ENCODE measurements around the gene CHMP6. TPM values are rescaled to one million over a fixed set of nuclear protein-coding genes. Genes with fewer than 3 reads are reported as not detected.

Gene CHMP6
- total and polyA plus RNA-seq, 5 experiments from 2014 or later: 40.1 to 47.6 (median 41.6) TPM

- ATAC-seq: peak; percentile 57
- no peaks in the 10 kb centered on the region for H3K27me3 Mint-ChIP-seq
- POLR2A ChIA-PET: no interaction called here
- no peaks in the 10 kb centered on the region for H3K36me3 Mint-ChIP-seq
- peak overlapping the region in 8 of 10 donors; percentile 57 to 85 (median 76) for H3K27ac Mint-ChIP-seq
- H3K9me3 Mint-ChIP-seq: no peaks in the 10 kb centered on the region
- DNase-seq: peak in 1 of 10 donors; percentile 15
- H3K4me3 Mint-ChIP-seq: peak overlapping the region; percentile 40 to 85 (median 72)
- H3K4me1 Mint-ChIP-seq: peaks cover 12 to 18% (median 15%) of the 10 kb centered on the region in 4 donors
Measured at GRCh38 chr17:81049372-81049911, 57.8 kb downstream of the CHMP6 start.

Other genes with a start within 250 kb of the CHMP6 start
- gene BAIAP2, start 43.3 kb downstream of the CHMP6 start, total RNA-seq: 10 to 100 TPM in 1 of 2 experiments, 1 to 10 TPM in 1; 7.4 to 11.7 TPM
- gene BAIAP2, start 43.3 kb downstream of the CHMP6 start, polyA plus RNA-seq: 1 to 10 TPM; 2.2 to 6.9 (median 2.6) TPM
- gene PVALEF, start 173.7 kb downstream of the CHMP6 start, total RNA-seq: not detected
- gene PVALEF, start 173.7 kb downstream of the CHMP6 start, polyA plus RNA-seq: not detected
- under 1 TPM in 1 of 2 experiments, not detected in 1; 0.42 TPM for gene AATK, start 174.4 kb downstream of the CHMP6 start, total RNA-seq
- gene AATK, start 174.4 kb downstream of the CHMP6 start, polyA plus RNA-seq: not detected
- gene CEP131, start 231.1 kb downstream of the CHMP6 start, total RNA-seq: 10 to 100 TPM; 10.3 to 12.0 TPM
- gene CEP131, start 231.1 kb downstream of the CHMP6 start, polyA plus RNA-seq: 1 to 10 TPM; 1.1 to 4.4 (median 4.2) TPM
- 100 to 1,000 TPM; 122 to 136 TPM for gene TEPSIN, start 247.2 kb downstream of the CHMP6 start, total RNA-seq
- 1 to 10 TPM; 2.7 to 2.8 (median 2.8) TPM for gene TEPSIN, start 247.2 kb downstream of the CHMP6 start, polyA plus RNA-seq
- 10 to 100 TPM; 50.8 to 53.3 TPM for gene NDUFAF8, start 247.5 kb downstream of the CHMP6 start, total RNA-seq
- gene NDUFAF8, start 247.5 kb downstream of the CHMP6 start, polyA plus RNA-seq: 100 to 1,000 TPM in 2 of 3 donors, 10 to 100 TPM in 1; 85.2 to 135 (median 107) TPM